NCI-H345 treated with DMSO at 0.1 percent for 48 hours (cell line): ENCODE results near the gene PPP2R3C.
A peak's percentile ranks its signal among the peaks of the same experiment; 100 is the strongest.
"Not testable (repeated sequence)": the region's sequence is repeated elsewhere in the genome, so short reads cannot be mapped to it uniquely, and the experiment has no call there.

Experiments
- DNase-seq: peaks from one replicate; lab custom pipeline; 2025; ENCODE audit not compliant: unreplicated experiment; lab: John Stamatoyannopoulos, UW

PPP2R3C gene

DNA sequence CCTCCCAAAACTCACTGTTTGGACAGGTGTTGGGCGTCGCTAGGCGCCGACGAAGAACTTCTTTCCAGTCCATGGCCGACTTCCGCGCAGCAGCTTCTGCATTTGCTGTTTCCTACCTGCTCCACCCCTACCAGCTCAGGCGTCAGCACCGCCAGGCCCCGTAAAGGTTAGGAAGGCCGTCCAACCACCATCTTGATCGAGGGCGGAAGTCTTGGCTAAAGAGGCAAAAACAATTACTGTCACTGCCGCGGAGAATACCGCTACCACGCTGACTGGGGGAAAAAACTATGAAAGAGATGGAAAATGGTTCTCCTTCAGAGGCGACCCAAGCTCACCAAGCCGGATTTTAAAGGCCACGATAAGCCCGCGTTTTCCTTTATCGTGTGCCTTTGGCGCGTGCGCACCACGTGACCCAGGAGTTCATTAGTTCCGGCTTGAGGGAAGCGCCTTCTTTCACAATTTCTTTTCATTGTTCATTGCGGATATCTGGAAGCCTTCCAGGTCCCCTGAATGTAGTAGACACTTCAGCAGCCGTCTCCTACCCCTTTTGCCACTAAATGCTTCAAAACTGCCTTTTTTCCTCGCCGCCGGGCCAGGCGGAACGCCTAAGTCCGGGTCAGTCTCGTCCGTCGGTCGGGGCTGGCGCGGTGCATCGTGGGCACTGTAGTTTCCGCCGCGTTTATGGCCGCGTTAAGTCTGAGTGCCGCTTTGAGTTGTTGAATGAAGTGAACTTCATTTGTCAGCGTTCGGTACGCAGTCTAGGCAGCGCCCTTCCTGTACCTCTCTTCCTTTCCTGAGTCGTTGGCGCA, at the start of gene PPP2R3C, which contains the start of gene PRORP:
PPP2R3C (minus strand) TSS at position 104 of the 809 bp plus-strand sequence; CDS start at position 73, 31 bp downstream.
PRORP (plus strand) TSS at position 666 of the 809 bp plus-strand sequence. CDS start 694 bp downstream, outside the sequence.
- DNase-seq, result peak; percentile 94

DNA sequence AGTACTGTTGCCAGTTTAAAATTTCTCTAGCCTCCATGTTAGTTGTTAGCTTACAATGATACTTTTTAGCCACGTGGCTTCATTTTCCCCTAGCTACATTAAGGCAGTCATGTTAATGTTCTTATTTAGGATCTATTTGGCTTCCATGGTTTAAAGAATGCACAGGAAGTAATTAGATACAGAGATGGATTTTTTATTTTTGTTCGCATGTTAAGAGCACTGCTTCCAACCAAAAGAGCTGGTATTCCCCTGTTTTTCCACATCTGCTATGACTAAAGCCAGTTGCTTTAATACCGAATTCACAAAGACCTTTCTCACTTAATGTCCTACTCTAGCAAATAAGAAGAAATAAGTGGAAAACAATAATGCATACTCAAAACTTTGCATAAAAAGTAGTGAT, 45.7 kb upstream of the PPP2R3C start:
- DNase-seq, result no peak

DNA sequence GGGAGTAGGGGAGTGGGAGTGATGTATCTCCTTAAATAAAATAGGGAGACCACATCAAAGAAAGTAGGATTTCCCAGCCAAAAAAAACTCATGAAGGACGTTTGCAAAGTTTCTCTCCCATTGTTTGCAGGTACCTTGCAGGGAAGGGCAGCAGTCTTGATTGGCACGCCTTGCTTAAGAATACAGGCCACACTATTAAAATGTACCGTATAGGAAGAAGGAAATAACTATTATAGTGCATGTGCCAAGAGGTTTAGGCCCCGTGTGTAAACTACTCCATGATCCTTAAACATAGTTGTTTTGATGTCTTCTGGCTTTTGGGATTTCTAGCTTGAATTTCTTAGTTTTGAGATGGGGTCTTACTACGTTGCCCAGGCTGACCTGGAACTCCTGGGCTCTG, 43.1 kb upstream of the PPP2R3C start:
- DNase-seq, result no peak

DNA sequence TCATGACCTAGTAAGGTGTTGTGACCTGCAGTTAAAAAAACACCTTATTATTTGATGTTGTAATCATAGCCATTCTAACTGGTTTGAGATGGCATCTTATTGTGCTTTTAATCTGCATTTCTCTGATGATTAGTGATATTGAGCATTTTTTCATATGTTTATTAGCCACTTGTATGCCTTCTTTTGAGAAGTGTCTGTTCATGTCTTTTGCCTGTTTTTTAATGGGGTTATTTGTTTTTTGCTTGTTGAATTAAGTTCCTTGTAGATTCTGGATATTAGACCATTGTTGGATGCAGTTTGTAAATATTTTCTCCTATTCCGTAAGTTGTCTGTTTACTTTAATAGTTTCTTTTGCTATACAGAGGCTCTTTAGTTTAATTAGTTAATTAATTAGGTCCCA, 41.6 kb upstream of the PPP2R3C start:
- no peak for DNase-seq

DNA sequence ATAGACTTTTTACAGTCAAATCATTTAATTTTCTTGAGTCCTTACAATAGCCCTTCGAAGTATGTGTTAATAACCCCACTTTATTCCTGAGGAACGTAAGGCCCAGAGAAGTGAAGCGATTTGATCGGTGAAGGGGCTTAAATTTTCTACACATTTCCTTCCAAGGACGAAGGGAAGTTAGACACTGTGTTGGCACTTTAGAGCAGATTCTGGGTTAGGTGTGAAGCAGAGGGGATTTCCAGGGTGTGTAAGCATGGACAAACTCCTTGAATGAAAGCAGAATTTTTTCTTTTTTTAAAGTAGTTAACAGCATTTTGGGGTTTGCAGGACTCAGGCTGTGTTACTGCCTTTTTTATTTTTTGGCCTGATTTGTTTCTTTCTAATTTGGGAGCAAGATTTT, 39.4 kb upstream of the PPP2R3C start:
- DNase-seq, result no peak

DNA sequence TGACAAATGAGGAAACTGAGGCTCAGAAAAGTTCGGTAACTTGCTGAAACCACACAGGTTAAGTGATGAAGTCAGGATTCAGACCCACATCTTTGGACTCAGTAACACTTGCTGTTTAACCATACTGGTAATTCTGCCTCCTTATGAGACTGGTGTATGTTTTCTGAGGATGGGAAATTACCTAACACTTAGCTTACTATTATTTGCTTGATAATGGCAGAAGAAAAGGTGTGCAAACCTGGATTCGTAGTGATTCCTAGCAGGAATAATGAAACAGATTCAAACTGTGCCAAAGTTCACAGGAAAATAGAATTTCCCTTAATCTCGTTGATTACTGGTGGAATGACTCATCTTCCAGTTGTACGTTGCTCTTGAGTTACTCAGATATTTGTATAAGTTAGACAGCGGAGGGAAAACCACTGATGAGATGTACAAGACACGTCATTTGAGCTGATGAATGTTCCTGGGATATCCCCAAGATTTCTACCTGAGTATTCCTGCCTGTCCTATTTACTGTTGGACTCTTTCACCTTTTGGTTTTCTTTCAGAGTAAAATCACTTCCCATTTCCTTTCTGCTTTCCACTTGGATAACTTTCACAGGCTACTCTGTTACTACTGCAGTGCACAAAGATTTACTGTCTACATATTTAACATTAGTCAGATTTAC, 38.1 kb upstream of the PPP2R3C start:
- DNase-seq, result no peak

DNA sequence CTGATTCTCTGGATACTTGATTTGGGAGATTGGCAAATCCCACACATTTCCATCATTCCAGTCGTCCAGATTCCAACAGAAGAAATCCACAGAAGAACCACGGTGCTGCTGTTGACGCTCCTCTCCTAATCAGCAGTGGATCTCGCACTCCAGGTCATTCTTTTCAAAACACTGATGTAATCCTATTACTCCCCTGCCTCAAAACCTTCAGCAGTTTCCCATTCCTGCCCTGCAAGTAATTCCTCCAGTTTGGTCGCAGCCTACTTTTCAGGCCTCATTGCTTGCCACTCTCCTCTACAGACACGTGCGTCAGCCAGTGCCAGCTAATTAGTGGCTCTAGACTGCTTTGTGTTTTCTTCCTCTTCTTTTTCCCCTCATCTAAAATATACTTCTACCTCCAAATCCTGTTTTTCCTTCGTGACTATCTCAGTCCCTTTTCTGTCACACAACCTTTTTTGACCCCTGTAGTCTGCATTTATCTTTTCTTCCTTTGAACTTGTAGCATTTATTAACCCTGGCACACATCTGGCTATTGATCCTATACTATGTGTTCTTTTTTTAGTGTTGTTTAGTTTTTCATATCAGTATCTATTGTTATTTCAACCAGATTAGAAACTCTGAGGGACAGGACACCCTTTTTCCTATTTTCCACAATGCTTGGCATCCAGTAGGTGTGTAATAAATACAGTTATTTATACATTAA, 37.3 kb upstream of the PPP2R3C start:
- no peak for DNase-seq

DNA sequence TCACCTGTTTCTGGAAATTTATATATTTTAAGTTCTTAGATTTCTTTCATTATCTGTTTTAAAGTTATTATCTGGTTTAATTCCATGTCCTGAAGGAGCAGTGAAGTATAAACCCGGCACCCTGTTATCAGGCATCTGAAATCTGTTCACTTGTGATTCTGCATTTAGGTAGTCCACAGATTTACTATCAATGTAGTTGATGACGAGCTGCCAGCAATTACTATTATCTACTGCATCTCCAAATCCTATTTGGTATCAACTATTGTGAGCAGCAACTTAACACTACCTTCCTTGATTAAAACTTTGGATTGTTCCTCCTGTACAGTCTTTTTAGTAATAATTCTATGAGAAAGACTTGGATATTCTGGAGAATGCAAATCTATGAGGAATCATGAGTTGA, 36.7 kb upstream of the PPP2R3C start:
- DNase-seq, result no peak

DNA sequence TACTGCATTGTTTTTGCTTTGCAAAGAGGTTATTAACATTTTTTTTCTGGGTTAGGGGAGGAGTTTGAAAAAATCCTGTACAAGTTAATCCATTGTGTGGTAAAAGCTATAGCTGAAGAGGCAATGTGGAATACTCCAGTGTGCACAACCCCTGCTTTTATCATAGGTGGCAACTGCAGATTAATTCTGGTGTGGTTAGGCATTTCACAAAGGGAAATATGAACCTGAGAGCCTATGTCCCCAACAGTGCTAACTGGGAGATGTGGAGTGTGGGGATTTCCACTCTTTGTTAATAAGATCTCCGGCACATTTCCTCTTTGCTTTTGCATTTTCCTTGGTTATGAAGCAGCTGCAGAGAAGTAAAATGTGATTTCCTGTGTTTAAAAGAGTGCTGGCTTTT, 34.2 kb upstream of the PPP2R3C start:
- DNase-seq, result no peak

DNA sequence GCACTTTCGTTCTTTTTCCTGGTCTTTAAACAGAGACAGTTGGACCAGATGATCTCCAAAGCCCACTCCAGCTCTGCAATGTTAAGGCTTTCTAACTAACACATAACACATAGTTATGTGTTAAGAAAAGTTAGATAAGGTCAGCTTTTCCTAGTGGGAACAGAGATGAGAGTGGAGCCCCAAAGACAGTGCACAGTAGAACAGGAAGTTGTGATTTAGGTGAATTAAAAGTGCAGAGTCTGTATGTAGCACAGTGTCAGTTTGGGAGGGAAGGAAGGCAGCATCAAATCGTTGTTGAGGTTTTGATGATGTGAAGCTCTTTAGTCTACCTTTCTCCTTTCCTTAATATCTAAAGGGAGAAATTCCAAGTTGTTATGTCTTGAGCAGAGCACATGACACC, 32.2 kb upstream of the PPP2R3C start:
- DNase-seq, result no peak

DNA sequence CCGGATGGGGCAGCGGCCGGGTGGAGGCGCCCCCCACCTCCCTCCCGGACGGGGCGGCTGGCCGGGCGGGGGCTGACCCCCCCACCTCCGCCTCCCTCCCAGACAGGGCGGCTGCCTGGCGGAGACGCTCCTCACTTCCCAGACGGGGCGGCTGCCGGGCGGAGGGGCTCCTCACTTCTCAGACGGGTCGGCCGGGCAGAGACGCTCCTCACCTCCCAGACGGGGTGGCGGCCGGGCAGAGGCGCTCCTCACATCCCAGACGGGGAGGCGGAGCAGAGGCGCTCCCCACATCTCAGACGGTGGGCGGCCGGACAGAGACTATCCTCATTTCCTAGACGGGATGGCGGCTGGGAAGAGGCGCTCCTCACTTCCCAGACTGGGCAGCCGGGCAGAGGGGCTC, 30.7 kb upstream of the PPP2R3C start:
- not testable (repeated sequence) for DNase-seq

DNA sequence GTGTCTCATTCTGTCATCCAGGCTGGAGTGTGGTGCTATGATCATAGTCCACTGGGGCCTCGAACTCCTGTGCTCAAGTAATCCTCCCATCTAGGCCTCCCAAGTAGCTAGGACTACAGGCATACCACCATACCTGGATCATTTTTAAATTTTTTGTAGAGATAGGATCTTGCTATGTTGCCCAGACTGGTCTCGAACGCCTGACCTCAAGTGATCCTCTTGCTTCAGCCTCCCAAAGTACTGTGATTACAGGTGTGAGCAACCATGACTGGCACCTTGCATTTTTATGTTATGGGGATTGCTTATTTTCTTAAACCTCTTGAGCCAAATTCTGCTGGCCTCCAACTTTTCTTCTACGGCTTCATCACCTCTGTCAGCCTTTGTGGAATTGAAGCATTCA, 27.4 kb upstream of the PPP2R3C start:
- DNase-seq, result no peak

DNA sequence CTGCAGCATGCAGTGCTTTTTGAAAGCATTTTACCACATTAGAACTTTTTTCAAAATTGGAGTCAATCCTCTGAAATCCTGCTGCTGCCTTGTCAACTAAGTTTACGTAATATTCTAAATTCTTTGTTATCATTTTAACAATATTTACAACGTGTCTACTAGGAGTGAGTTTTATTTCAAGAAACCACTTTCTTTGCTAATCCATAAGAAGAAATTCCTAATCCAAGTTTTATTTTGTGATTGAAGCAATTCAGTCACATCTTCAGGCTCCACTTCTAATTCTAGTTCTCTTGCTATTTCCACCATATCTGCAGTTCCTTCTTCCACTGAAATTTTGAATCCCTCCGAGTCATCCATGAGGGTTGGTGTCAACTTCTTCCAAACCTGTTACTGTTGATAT, 25.9 kb upstream of the PPP2R3C start:
- DNase-seq, result no peak

DNA sequence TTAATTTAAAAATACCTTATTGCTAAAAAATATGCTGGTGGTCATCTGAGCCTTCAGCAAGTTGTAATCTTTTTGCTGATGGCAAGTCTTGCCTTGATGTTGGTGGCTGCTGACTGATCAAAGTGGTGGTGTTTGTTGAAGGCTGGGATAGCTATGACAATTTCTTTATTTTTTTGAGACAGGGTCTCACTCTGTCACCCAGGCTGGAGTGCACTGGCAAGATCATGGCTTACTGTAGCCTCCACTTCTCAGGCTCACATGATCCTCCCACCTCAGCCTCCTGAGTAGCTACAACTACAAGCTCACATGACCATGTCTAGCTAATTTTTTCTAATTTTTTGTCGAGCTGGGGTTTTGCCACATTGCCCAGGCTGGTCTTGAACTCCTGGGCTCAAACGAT, 25.4 kb upstream of the PPP2R3C start:
- no peak for DNase-seq

DNA sequence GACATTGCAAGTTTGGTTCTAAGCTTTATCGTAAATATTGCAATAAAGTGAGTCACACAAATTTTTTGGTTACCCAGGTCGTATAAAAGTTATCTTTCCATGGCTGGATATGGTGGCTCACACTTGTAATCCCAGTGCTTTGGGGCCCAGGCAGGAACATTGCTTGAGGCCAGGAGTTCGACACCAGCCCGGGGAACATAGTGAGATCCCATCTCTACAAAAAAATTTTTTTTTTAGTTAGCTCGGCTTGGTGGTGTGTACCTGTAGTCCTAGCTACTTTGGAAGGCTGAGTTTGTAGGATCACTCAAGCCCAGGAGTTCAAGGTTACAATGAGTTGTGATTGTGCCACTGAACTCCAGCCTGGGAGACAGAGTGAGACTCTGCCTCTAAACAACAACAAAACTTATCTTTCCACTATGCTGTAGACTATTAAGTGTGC, 24.9 kb upstream of the PPP2R3C start:
- DNase-seq, result no peak

DNA sequence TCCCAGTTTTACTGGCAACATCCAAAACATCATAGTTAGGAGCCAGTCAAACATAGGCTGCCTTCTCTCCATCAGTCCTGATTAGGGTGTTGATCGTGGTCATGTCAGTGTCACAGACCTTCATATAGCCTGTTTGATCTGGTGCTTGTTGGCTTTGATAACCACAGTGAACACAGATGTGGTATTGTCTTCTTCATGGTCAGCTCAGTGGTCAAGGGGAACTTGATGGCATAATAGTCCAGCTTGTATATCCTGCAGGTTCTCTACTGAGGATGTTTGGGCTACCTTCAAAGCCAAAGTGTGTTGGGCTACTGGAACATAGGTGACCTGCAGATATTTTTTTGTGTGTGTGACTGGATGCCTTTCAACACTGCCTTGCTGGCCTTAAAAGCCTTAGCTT, 22.2 kb upstream of the PPP2R3C start:
- DNase-seq, result no peak

DNA sequence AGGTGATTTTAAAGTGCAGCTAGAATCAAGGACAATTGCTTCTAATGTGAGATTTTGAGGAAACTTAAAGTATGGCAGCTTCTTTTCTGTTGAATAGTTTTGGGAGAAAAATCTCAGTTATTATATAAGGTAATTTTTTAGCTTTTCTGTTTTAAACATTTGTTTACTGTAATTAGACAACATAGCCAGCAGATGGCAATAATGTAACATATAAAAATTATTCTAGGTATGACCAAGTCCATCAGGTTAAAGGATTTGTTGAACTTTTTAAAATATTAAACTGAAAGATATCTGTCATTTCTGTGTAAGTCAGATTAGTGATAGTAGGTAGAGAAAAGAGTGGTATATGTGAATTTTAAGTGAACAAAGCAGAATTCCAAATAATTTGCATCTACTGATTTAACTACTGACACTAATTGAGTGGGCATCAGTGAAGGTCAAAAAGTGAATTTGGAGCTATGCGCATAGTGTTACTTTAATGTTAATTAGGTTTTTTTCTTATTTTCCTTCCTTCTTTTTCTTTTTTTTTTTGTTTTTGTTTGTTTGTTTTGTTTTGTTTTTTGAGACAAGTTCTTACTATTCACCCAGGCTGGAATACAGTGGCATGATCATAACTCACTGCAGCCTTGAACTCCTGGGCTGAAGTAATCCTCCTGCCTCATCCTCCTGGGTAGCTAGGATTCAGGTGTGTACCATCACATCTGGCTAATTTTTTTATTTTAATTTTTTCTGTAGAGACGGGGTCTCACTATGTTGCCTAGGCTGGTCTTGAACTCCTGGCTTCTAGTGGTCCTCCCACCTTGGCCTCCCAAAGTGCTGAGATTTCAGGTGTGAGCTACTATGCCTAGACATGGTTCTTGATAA, 19.2 kb upstream of the PPP2R3C start:
- no peak for DNase-seq

DNA sequence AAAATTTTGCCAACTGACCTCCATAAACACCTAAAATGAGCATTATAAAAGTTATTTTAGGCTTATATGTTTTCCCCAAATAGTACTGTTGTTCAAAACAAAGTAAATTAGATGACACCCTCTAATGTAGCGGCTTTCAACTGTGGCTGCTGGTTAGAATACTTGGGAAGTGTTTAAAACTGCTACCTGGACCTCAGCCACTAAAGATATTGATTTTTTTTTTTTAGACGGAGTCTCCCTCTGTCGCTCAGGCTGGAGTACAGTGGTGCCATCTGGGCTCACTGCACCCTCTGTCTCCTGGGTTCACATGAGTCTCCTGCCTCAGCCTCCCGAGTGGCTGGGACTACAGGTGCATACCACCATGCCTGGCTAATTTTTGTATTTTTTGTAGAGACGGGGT, 16.8 kb upstream of the PPP2R3C start:
- no peak for DNase-seq

DNA sequence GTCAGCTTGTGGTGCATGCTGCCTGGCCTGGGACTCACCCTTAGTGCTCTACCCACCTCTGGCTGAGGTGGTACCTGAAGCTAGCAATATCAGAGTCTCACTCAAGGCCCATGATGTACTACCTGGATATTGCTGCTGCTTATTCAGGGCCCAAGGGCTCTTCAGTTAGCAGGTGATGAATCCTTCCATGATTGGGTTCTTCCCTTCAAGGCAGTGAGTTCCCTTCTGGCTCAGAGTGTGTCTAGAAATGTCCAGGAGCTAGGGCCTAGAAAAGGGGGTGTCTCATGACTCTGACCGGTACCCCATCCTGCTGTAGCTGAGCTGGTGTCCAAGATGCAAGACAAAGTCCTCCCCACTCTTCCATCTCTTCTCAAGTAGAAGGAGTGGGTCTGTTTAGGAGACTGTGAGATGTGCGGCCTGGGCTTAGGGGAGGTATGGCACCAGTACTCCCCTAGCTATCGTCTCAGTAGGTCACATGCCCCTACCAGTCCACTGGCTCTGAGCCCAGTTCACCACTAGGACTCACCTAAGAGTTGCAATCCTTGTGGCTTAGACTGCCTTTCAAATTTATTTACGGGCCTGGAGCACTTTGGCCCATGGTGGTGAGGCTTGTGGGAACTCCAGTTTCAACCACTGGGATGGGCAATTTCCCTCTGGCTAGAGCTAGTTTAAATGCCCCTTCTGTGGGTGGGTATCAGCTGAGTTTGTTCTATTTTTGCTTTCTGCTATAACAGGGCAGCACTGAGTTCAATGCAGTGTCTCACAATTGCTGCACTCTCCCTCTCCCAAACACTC, 12.7 kb upstream of the PPP2R3C start:
- DNase-seq, result no peak
